ENCODE results near the gene RUNX1. TPM values are rescaled to one million over a fixed set of nuclear protein-coding genes. Genes with fewer than 3 reads are reported as not detected.

The RUNX1 gene
- total RNA-seq, 2 donors from 2014 or later = 3.8 to 7.6 TPM

- Histone ChIP-seq H3K27me3 (no peaks in the 10 kb centered on the region), H3K27ac (no peak overlapping the region), H3K4me3 (no peak overlapping the region), H3K36me3 (no peaks in the 10 kb centered on the region), H3K9me3 (no peaks in the 10 kb centered on the region), H3K4me1 (no peaks in the 10 kb centered on the region)
- no peak for TF ChIP-seq CTCF (IDR thresholded peaks at IDR 0.05)
- no peak for DNase-seq (ENCODE audit: low spot score)
Measured at GRCh38 chr21:35081861-35082260, 32.8 kb upstream of the RUNX1 start.

GRCh38 chr21:35079181-35079580 lies 30.1 kb upstream of the RUNX1 start:
- Histone ChIP-seq H3K4me1 (no peaks in the 10 kb centered on the region), H3K36me3 (no peaks in the 10 kb centered on the region), H3K9me3 (peaks cover 0 to 3% of the 10 kb centered on the region in 2 donors), H3K27me3 (no peaks in the 10 kb centered on the region), H3K4me3 (no peak overlapping the region), H3K27ac (no peak overlapping the region)
- TF ChIP-seq CTCF (IDR thresholded peaks at IDR 0.05) = no peak
- DNase-seq (ENCODE audit: low spot score) = no peak

GRCh38 chr21:35077975-35078374 lies 28.9 kb upstream of the RUNX1 start:
- Histone ChIP-seq H3K27ac (no peak overlapping the region), H3K36me3 (no peaks in the 10 kb centered on the region), H3K4me3 (no peak overlapping the region), H3K4me1 (no peaks in the 10 kb centered on the region), H3K27me3 (no peaks in the 10 kb centered on the region), H3K9me3 (peaks cover 0 to 5% of the 10 kb centered on the region in 2 donors)
- no peak for DNase-seq (ENCODE audit: low spot score)
- TF ChIP-seq CTCF (IDR thresholded peaks at IDR 0.05) = no peak

- H3K4me3 ChIP-seq = no peak overlapping the region
- TF ChIP-seq CTCF (IDR thresholded peaks at IDR 0.05) = no peak
- H3K4me1 ChIP-seq = no peaks in the 10 kb centered on the region
- no peak overlapping the region for H3K27ac ChIP-seq
- DNase-seq (ENCODE audit: low spot score) = no peak
- no peaks in the 10 kb centered on the region for H3K27me3 ChIP-seq
- H3K36me3 ChIP-seq = no peaks in the 10 kb centered on the region
- H3K9me3 ChIP-seq = peaks cover 0 to 5% of the 10 kb centered on the region in 2 donors
Measured at GRCh38 chr21:35077466-35077865, 28.4 kb upstream of the RUNX1 start.

GRCh38 chr21:35075546-35075945 lies 26.4 kb upstream of the RUNX1 start:
- Histone ChIP-seq H3K27ac (no peak overlapping the region), H3K9me3 (peaks cover 0 to 5% of the 10 kb centered on the region in 2 donors), H3K4me1 (no peaks in the 10 kb centered on the region), H3K27me3 (no peaks in the 10 kb centered on the region), H3K36me3 (no peaks in the 10 kb centered on the region), H3K4me3 (no peak overlapping the region)
- no peak for TF ChIP-seq CTCF (IDR thresholded peaks at IDR 0.05)
- DNase-seq (ENCODE audit: low spot score) = no peak

GRCh38 chr21:35072960-35073359 lies 23.9 kb upstream of the RUNX1 start:
- Histone ChIP-seq H3K36me3 (no peaks in the 10 kb centered on the region), H3K4me1 (no peaks in the 10 kb centered on the region), H3K27ac (peak overlapping the region in 1 of 2 donors; percentile 5), H3K4me3 (no peak overlapping the region), H3K9me3 (peaks cover 0 to 5% of the 10 kb centered on the region in 2 donors), H3K27me3 (no peaks in the 10 kb centered on the region)
- no peak for DNase-seq (ENCODE audit: low spot score)
- no peak for TF ChIP-seq CTCF (IDR thresholded peaks at IDR 0.05)

Data from right atrium auricular region (tissue), 2 donors.